SK-N-SH (cell line): ENCODE measurements around the gene HSPBP1. TPM values are rescaled to one million over a fixed set of nuclear protein-coding genes. Genes with fewer than 3 reads are reported as not detected.

ENCODE experiments used
- CTCF ChIA-PET: fragments of 300-600, 350-600 bp; formaldehyde crosslinking; extraction: SDS; loops from one replicate; lab custom pipeline; 2021; lab: Yijun Ruan, JAX
- POLR2A ChIA-PET: fragments of 350-600 bp; sonication (Branson Sonifier 250); formaldehyde crosslinking; extraction: SDS; loops from one replicate; lab custom pipeline; 2020; ENCODE audit warnings: antibody characterized with exemption, inconsistent platforms; lab: Yijun Ruan, JAX
- DNase-seq: peaks from one replicate; pipeline ENCODE4 v3.0.0; 2012
- H2AFZ ChIP-seq: fragments of 200-600 bp; sonication (generic); 2 replicates; pipeline ENCODE4 v1.8.1; 2016; ENCODE audit warnings: antibody characterized with exemption, mild to moderate bottlenecking, low read depth
- H3F3A ChIP-seq: fragments of 200-600 bp; sonication (generic); replicated peaks from 2 replicates; pipeline ENCODE3; 2016; ENCODE audit warnings: antibody characterized with exemption, mild to moderate bottlenecking; ENCODE audit not compliant: insufficient read depth
- H3K27ac ChIP-seq, 2 experiments: fragments of 200-500 bp in 1 of 2; fragments of 200-600 bp in 1 of 2; sonication (Bioruptor generic) in 1 of 2; sonication (generic), shearing (Covaris generic) in 1 of 2; 2 replicates each; pipeline versions ENCODE4 v1.5.1 to v1.6.1; 2014 to 2016; ENCODE audit warnings: low read depth in 2 of 2, inconsistent platforms in 1 of 2, low read length in 1 of 2, mild to moderate bottlenecking in 1 of 2, mixed read lengths in 1 of 2
- H3K27me3 ChIP-seq: fragments of 200-600 bp; sonication (generic), shearing (Covaris generic); 2 replicates; pipeline ENCODE4 v1.6.1; 2016; ENCODE audit warnings: mixed run types; ENCODE audit not compliant: insufficient read depth
- H3K36me3 ChIP-seq, 2 experiments: fragments of 200-500 bp in 1 of 2; fragments of 200-600 bp in 1 of 2; sonication (Bioruptor generic) in 1 of 2; sonication (generic) in 1 of 2; replicated peaks in 1 of 2; 2 replicates each; pipeline versions ENCODE3 to v1.5.1; 2014 to 2016; ENCODE audit warnings: low read length in 1 of 2, mild to moderate bottlenecking in 1 of 2; ENCODE audit not compliant: insufficient read depth in 2 of 2, control insufficient read depth in 1 of 2
- H3K4me1 ChIP-seq, 2 experiments: fragments of 200-500 bp in 1 of 2; fragments of 200-600 bp in 1 of 2; sonication (Bioruptor generic) in 1 of 2; sonication (generic), shearing (Covaris generic) in 1 of 2; 2 replicates each; pipeline versions ENCODE4 v1.5.1 to v1.6.1; 2014 to 2016; ENCODE audit warnings: low read depth in 1 of 2, low read length in 1 of 2, mixed run types in 1 of 2; ENCODE audit not compliant: insufficient read depth in 2 of 2, control insufficient read depth in 1 of 2
- H3K4me2 ChIP-seq: fragments of 200-600 bp; sonication (generic), shearing (Covaris generic); 2 replicates; pipeline ENCODE4 v1.6.1; 2017; ENCODE audit warnings: mixed run types
- H3K4me3 ChIP-seq, 2 experiments: fragments of 200-500 bp in 1 of 2; fragments of 200-600 bp in 1 of 2; sonication (Bioruptor generic) in 1 of 2; sonication (generic), shearing (Covaris generic) in 1 of 2; 2 replicates each; pipeline versions ENCODE4 v1.5.1 to v1.8.1; 2014 to 2016; ENCODE audit warnings: low read depth in 2 of 2, inconsistent platforms in 1 of 2, low read length in 1 of 2, mild to moderate bottlenecking in 1 of 2, mixed read lengths in 1 of 2, moderate library complexity in 1 of 2
- H3K79me2 ChIP-seq: fragments of 200-600 bp; sonication (generic); 2 replicates; pipeline ENCODE4 v1.8.1; 2017; ENCODE audit warnings: mild to moderate bottlenecking; ENCODE audit not compliant: insufficient read depth
- H3K9ac ChIP-seq: fragments of 200-600 bp; sonication (generic); 2 replicates; pipeline ENCODE4 v1.6.1; 2017; ENCODE audit warnings: mixed run types
- H3K9me2 ChIP-seq: fragments of 200-600 bp; sonication (generic); 2 replicates; pipeline ENCODE4 v1.6.1; 2017; ENCODE audit warnings: mixed run types
- H3K9me3 ChIP-seq: fragments of 200-600 bp; sonication (generic); 2 replicates; pipeline ENCODE4 v1.6.1; 2017; ENCODE audit warnings: mixed run types, mild to moderate bottlenecking, moderate library complexity
- H4K20me1 ChIP-seq: fragments of 200-600 bp; sonication (generic); 2 replicates; pipeline ENCODE4 v1.6.1; 2017; ENCODE audit warnings: mild to moderate bottlenecking, mixed run types; ENCODE audit not compliant: insufficient read depth
- CHD2 ChIP-seq: fragments of 150-350 bp; IDR thresholded peaks from 2 replicates; pipeline ENCODE4 v1.6.1; 2018; ENCODE audit warnings: low read length; ENCODE audit not compliant: partially characterized antibody
- ELF1 ChIP-seq: IDR thresholded peaks from 2 replicates; pipeline ENCODE4 v1.4.0; 2012
- EP300 ChIP-seq, 2 experiments: IDR thresholded peaks; 2 replicates each; pipeline versions ENCODE4 v1.4.0 to v1.6.1; 2012; ENCODE audit warnings: borderline replicate concordance in 1 of 2, low read depth in 1 of 2, low read length in 1 of 2
- EZH2phosphoT487 ChIP-seq: fragments of 200-600 bp; sonication (generic); IDR thresholded peaks from 2 replicates; pipeline ENCODE4 v1.6.1; 2017; ENCODE audit warnings: low read depth, mixed run types, mild to moderate bottlenecking, antibody characterized with exemption, moderate library complexity, borderline replicate concordance
- FOSL2 ChIP-seq: IDR thresholded peaks from 2 replicates; pipeline ENCODE4 v1.4.0; 2012; ENCODE audit warnings: low read depth, mild to moderate bottlenecking, moderate library complexity, borderline replicate concordance
- FOXM1 ChIP-seq: IDR thresholded peaks from 2 replicates; pipeline ENCODE4 v1.4.0; 2012; ENCODE audit warnings: low read depth, mild to moderate bottlenecking
- GABPA ChIP-seq: IDR thresholded peaks from 2 replicates; pipeline ENCODE4 v1.4.0; 2012; ENCODE audit warnings: low read depth, mild to moderate bottlenecking
- GATA2 ChIP-seq: sonication (generic); formaldehyde crosslinking; IDR thresholded peaks from 2 replicates; pipeline ENCODE4 v1.5.0; 2020; ENCODE audit warnings: mild to moderate bottlenecking, missing genetic modification reagents
- JUND ChIP-seq: IDR thresholded peaks from 2 replicates; pipeline ENCODE4 v1.4.0; 2012
- POLR2AphosphoS5 ChIP-seq: IDR thresholded peaks from 2 replicates; pipeline ENCODE4 v1.6.1; 2012; ENCODE audit warnings: low read depth, low read length
- RAD21 ChIP-seq: IDR thresholded peaks from 2 replicates; pipeline ENCODE4 v1.6.1; 2012; ENCODE audit warnings: mild to moderate bottlenecking, low read length
- RCOR1 ChIP-seq: fragments of 150-350 bp; IDR thresholded peaks from 2 replicates; pipeline ENCODE4 v1.6.1; 2017; ENCODE audit warnings: antibody characterized with exemption, low read length
- SMC3 ChIP-seq: IDR thresholded peaks from 2 replicates; pipeline ENCODE4 v1.6.1; 2012; ENCODE audit warnings: low read depth, low read length, improper control_type of control experiment
- TAF1 ChIP-seq: IDR thresholded peaks from 2 replicates; pipeline ENCODE4 v1.6.1; 2012; ENCODE audit warnings: low read depth, mild to moderate bottlenecking, low read length, moderate library complexity, borderline replicate concordance
- TCF12 ChIP-seq: IDR thresholded peaks from 2 replicates; pipeline ENCODE4 v1.4.0; 2012
- WGBS: methylation state at CpG from one replicate; pipeline ENCODE4 v1.1.6; 2017; ENCODE audit warnings: low lambda C conversion rate; 5-methylcytosine and 5-hydroxymethylcytosine counted together
- polyA plus RNA-seq, 3 experiments: library from polyadenylated mRNA; depleted of rRNA; stranded (reverse); fragments of >200 nt; gene quantifications; 2 replicates each; pipeline ENCODE4 v1.2.3, GENCODE V29; 2012
- TF ChIP-seq, protein P1 (sequence below): fragments of 200-600 bp; sonication (generic); IDR thresholded peaks from 2 replicates; pipeline ENCODE4 v1.6.1; 2017; ENCODE audit warnings: antibody characterized with exemption, mild to moderate bottlenecking, moderate library complexity
- TF ChIP-seq, protein P2 (sequence below): IDR thresholded peaks from 2 replicates; pipeline ENCODE4 v1.4.0; 2012; ENCODE audit warnings: low read depth, borderline replicate concordance
- TF ChIP-seq, protein P3 (sequence below): fragments of 150-350 bp; IDR thresholded peaks from 2 replicates; pipeline ENCODE4 v1.6.1; 2017; ENCODE audit warnings: antibody characterized with exemption, low read length, low read depth, borderline replicate concordance
- TF ChIP-seq, protein P4 (sequence below): IDR thresholded peaks from 2 replicates; pipeline ENCODE4; 2012
- TF ChIP-seq, protein P5 (sequence below): IDR thresholded peaks from 2 replicates; pipeline ENCODE4 v1.4.0; 2012; ENCODE audit warnings: low read depth

Gene HSPBP1
- polyA plus RNA-seq, 1 of the 3 experiments (the other 2 are of a cell fraction): 55.4 TPM

DNA sequence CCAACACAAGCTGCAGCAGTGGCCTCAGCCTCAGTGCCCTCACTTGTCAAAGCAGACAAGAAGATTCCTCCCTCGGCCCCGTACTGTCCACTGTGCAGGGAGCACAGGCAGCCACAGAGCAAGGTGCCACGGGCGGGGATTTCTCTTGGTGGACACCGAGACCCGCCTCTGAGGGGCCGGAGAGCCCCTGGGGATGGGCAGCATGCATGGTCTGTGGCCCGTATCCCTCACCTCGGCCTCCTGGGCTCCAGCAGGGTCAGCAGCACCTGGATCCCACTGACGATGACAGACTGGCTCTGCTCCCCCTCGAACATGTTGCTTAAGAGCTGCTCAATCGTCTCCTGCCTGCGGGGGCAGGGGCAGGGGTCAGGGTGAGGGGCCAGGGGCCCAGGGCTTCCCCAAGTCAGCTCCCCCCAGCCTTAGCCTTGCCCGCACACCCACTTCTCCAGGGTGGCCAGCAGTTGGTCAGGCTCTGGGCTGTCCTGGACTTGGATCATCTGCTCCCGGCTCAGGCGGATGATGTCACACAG, 37.9 kb downstream of the HSPBP1 start:
- 92% methylated on average over 10 of the region's 16 CpGs for WGBS
- H2AFZ ChIP-seq: no peak overlapping the region
- peaks cover 1% of the 10 kb centered on the region; the same call in 1 of the 2 replicates for H3K79me2 ChIP-seq
- H3K36me3 ChIP-seq: peaks cover 22 to 64% of the 10 kb centered on the region in 2 experiments
- no peak overlapping the region for H3K4me2 ChIP-seq
- H3K4me1 ChIP-seq: peaks cover 0 to 1% of the 10 kb centered on the region in 2 experiments; a peak in 1 of 4 replicates
- H3K4me3 ChIP-seq: no peak overlapping the region
- H3K9me2 ChIP-seq: no peaks in the 10 kb centered on the region
- no peaks in the 10 kb centered on the region for H3F3A ChIP-seq
- no peak overlapping the region for H3K27ac ChIP-seq
- ChIA-PET POLR2A (no interaction called here), CTCF (interaction anchor here (1.4 to 1.7 kb wide), 2 partner anchors 13 to 41 kb away, joined by 3 to 6 read pairs; no protein-coding TSS in a partner anchor)
- no peaks in the 10 kb centered on the region for H3K27me3 ChIP-seq
- H3K9ac ChIP-seq: no peak overlapping the region
- TF ChIP-seq EZH2phosphoT487 (no peak), TAF1 (no peak), ELF1 (no peak)
- TF ChIP-seq, protein P1, sequence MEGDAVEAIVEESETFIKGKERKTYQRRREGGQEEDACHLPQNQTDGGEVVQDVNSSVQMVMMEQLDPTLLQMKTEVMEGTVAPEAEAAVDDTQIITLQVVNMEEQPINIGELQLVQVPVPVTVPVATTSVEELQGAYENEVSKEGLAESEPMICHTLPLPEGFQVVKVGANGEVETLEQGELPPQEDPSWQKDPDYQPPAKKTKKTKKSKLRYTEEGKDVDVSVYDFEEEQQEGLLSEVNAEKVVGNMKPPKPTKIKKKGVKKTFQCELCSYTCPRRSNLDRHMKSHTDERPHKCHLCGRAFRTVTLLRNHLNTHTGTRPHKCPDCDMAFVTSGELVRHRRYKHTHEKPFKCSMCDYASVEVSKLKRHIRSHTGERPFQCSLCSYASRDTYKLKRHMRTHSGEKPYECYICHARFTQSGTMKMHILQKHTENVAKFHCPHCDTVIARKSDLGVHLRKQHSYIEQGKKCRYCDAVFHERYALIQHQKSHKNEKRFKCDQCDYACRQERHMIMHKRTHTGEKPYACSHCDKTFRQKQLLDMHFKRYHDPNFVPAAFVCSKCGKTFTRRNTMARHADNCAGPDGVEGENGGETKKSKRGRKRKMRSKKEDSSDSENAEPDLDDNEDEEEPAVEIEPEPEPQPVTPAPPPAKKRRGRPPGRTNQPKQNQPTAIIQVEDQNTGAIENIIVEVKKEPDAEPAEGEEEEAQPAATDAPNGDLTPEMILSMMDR: no peak
- no peaks in the 10 kb centered on the region for H3K9me3 ChIP-seq
- H4K20me1 ChIP-seq: peaks cover 6% of the 10 kb centered on the region
- DNase-seq: no peak

DNA sequence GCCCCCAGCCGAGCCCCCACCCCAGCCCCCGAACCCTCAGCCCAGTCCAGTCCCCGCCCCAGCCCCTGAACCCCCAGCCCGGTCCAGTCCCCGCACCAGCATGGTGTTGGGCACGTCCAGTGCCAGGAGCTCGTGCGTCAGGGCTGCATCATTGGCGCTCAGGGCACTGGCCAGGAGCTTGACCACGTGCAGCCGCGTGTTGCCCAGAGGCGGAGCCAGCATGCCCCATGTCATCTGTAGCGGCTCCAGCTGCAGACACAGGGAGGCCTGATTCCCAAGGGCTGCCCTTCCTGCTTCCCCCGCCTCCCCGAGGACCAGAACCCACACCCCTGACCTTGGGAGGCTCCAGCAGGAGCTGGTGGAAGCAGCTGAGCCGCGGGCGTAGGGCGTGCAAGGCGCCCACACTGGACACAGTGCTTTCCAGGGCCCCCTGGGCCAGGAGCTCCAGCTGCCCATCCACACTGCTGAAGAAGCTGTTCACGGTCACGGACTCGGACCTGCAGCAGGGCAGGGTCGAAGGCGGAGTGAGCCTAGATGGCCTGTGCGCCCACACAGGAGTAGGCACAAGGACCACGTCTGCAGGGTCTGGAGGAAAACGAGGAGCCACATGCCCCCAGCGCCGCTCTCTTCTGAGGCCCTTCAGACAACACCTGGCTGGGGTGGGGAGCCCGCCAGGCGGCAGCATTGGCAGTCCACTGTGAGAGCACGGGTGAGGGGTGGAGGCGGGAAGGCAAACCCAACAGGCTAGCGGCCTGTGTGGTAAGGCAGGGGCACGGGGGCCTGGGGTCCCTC, 38.6 kb downstream of the HSPBP1 start:
- CTCF ChIA-PET: interaction anchor here (1.4 to 1.7 kb wide), 2 partner anchors 13 to 40 kb away, joined by 3 to 6 read pairs; no protein-coding TSS in a partner anchor
- Histone ChIP-seq H2AFZ (no peak overlapping the region), H4K20me1 (no peaks in the 10 kb centered on the region), H3K79me2 (no peaks in the 10 kb centered on the region), H3K9me3 (no peaks in the 10 kb centered on the region), H3K36me3 (peaks cover 27 to 67% of the 10 kb centered on the region in 2 experiments), H3K27me3 (no peaks in the 10 kb centered on the region), H3K9me2 (no peaks in the 10 kb centered on the region), H3K27ac (no peak overlapping the region), H3K4me3 (no peak overlapping the region), H3K4me2 (no peak overlapping the region), H3K4me1 (no peaks in the 10 kb centered on the region), H3F3A (no peaks in the 10 kb centered on the region), H3K9ac (no peak overlapping the region)
- DNase-seq: no peak
- 95% methylated on average over 19 of the region's 37 CpGs for WGBS
- POLR2A ChIA-PET: no interaction called here
- no peak for TF ChIP-seq SMC3
- no peak for TF ChIP-seq ELF1
- no peak for TF ChIP-seq CHD2
- TF ChIP-seq GABPA: no peak
- TF ChIP-seq, protein P2, sequence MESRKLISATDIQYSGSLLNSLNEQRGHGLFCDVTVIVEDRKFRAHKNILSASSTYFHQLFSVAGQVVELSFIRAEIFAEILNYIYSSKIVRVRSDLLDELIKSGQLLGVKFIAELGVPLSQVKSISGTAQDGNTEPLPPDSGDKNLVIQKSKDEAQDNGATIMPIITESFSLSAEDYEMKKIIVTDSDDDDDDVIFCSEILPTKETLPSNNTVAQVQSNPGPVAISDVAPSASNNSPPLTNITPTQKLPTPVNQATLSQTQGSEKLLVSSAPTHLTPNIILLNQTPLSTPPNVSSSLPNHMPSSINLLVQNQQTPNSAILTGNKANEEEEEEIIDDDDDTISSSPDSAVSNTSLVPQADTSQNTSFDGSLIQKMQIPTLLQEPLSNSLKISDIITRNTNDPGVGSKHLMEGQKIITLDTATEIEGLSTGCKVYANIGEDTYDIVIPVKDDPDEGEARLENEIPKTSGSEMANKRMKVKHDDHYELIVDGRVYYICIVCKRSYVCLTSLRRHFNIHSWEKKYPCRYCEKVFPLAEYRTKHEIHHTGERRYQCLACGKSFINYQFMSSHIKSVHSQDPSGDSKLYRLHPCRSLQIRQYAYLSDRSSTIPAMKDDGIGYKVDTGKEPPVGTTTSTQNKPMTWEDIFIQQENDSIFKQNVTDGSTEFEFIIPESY: no peak
- TF ChIP-seq GATA2 (CRISPR knock-in tag): no peak
- TF ChIP-seq, protein P3, sequence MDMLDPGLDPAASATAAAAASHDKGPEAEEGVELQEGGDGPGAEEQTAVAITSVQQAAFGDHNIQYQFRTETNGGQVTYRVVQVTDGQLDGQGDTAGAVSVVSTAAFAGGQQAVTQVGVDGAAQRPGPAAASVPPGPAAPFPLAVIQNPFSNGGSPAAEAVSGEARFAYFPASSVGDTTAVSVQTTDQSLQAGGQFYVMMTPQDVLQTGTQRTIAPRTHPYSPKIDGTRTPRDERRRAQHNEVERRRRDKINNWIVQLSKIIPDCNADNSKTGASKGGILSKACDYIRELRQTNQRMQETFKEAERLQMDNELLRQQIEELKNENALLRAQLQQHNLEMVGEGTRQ: no peak
- no peak for TF ChIP-seq TAF1
- TF ChIP-seq EP300 (IDR thresholded peaks at IDR 0.05; ENCODE audit: borderline replicate concordance in 1 of 2, low read depth in 1 of 2, low read length in 1 of 2): no peak
- TF ChIP-seq FOXM1: no peak
- TF ChIP-seq POLR2AphosphoS5: no peak
- TF ChIP-seq TCF12: no peak
- no peak for TF ChIP-seq FOSL2
- TF ChIP-seq, protein P4, sequence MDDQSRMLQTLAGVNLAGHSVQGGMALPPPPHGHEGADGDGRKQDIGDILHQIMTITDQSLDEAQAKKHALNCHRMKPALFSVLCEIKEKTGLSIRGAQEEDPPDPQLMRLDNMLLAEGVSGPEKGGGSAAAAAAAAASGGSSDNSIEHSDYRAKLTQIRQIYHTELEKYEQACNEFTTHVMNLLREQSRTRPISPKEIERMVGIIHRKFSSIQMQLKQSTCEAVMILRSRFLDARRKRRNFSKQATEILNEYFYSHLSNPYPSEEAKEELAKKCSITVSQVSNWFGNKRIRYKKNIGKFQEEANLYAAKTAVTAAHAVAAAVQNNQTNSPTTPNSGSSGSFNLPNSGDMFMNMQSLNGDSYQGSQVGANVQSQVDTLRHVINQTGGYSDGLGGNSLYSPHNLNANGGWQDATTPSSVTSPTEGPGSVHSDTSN: no peak
- no peak for TF ChIP-seq JUND
- no peak for TF ChIP-seq RAD21
- TF ChIP-seq, protein P5, sequence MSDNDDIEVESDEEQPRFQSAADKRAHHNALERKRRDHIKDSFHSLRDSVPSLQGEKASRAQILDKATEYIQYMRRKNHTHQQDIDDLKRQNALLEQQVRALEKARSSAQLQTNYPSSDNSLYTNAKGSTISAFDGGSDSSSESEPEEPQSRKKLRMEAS: no peak
- no peak for TF ChIP-seq RCOR1
